IMR-90 (cell line): ENCODE measurements around the gene ALK.

Experiments
- CEBPB ChIP-seq: IDR thresholded peaks from 2 replicates; pipeline ENCODE4 v1.6.1; 2012; ENCODE audit warnings: low read depth, low read length, improper control_type of control experiment
- CHD1 ChIP-seq: IDR thresholded peaks from 2 replicates; pipeline ENCODE4 v1.6.1; 2012; ENCODE audit warnings: low read depth, low read length, improper control_type of control experiment
- FOS ChIP-seq: fragments of 150-350 bp; IDR thresholded peaks from 2 replicates; pipeline ENCODE4 v1.6.1; 2016; ENCODE audit warnings: low read depth, low read length
- MAFK ChIP-seq: IDR thresholded peaks from 2 replicates; pipeline ENCODE4 v1.6.1; 2012; ENCODE audit warnings: low read depth, low read length, improper control_type of control experiment
- MAZ ChIP-seq: IDR thresholded peaks from 2 replicates; pipeline ENCODE4 v1.6.1; 2012; ENCODE audit warnings: low read depth, mild to moderate bottlenecking, low read length, improper control_type of control experiment, moderate library complexity, borderline replicate concordance
- MXI1 ChIP-seq: IDR thresholded peaks from 2 replicates; pipeline ENCODE4 v1.6.1; 2012; ENCODE audit warnings: low read depth, mild to moderate bottlenecking, low read length, moderate library complexity, borderline replicate concordance
- POLR2A ChIP-seq: IDR thresholded peaks from 2 replicates; pipeline ENCODE4 v1.6.1; 2012; ENCODE audit warnings: mild to moderate bottlenecking, low read depth, low read length
- RAD21 ChIP-seq: IDR thresholded peaks from 2 replicates; pipeline ENCODE4 v1.6.1; 2012; ENCODE audit warnings: low read length, improper control_type of control experiment
- RFX5 ChIP-seq: IDR thresholded peaks from 2 replicates; pipeline ENCODE4 v1.8.0; 2012; ENCODE audit warnings: low read depth, mild to moderate bottlenecking, low read length, moderate library complexity
- SMC3 ChIP-seq: fragments of 150-350 bp; IDR thresholded peaks from 2 replicates; pipeline ENCODE4 v1.6.1; 2016; ENCODE audit warnings: low read depth, mild to moderate bottlenecking, antibody characterized with exemption, low read length, moderate library complexity
- TF ChIP-seq, protein P1 (sequence below): conservative IDR thresholded peaks from 2 replicates; pipeline ENCODE4 v1.5.1; 2012; ENCODE audit warnings: mild to moderate bottlenecking, low read depth, low read length, improper control_type of control experiment
- TF ChIP-seq, protein P2 (sequence below): fragments of 150-350 bp; IDR thresholded peaks from 2 replicates; pipeline ENCODE4 v1.6.1; 2017; ENCODE audit warnings: mild to moderate bottlenecking, antibody characterized with exemption, low read length, low read depth
- TF ChIP-seq, protein P3 (sequence below): fragments of 150-350 bp; IDR thresholded peaks from 2 replicates; pipeline ENCODE4 v1.6.1; 2016; ENCODE audit warnings: low read depth, mild to moderate bottlenecking, low read length, moderate library complexity, borderline replicate concordance

DNA sequence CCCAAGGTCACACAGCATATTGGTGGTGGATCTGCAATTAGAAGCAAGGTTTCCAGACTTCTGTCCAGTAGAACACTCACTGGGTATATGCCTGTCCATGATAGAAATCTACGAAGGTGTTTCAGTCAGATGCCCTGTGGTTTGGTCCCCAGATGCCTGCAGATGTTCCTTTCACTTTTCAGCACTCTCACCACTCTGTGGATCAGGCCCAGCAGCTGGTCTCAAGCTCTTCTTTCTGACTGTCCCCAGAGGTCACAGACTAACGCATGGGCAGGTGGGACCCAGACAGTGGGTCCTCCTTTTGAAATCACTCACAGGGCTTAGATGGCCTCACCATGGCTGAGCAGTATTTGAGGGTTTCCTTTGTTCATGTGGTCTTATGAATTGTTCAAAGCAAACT lies 376.5 kb downstream of the ALK start:
- TF ChIP-seq, protein P1, sequence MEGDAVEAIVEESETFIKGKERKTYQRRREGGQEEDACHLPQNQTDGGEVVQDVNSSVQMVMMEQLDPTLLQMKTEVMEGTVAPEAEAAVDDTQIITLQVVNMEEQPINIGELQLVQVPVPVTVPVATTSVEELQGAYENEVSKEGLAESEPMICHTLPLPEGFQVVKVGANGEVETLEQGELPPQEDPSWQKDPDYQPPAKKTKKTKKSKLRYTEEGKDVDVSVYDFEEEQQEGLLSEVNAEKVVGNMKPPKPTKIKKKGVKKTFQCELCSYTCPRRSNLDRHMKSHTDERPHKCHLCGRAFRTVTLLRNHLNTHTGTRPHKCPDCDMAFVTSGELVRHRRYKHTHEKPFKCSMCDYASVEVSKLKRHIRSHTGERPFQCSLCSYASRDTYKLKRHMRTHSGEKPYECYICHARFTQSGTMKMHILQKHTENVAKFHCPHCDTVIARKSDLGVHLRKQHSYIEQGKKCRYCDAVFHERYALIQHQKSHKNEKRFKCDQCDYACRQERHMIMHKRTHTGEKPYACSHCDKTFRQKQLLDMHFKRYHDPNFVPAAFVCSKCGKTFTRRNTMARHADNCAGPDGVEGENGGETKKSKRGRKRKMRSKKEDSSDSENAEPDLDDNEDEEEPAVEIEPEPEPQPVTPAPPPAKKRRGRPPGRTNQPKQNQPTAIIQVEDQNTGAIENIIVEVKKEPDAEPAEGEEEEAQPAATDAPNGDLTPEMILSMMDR = no peak
- TF ChIP-seq MXI1 (no peak), RAD21 (no peak), POLR2A (no peak), MAZ (no peak), SMC3 (no peak), MAFK (no peak), RFX5 (no peak), CEBPB (no peak), FOS (no peak), CHD1 (no peak)
- TF ChIP-seq, protein P2, sequence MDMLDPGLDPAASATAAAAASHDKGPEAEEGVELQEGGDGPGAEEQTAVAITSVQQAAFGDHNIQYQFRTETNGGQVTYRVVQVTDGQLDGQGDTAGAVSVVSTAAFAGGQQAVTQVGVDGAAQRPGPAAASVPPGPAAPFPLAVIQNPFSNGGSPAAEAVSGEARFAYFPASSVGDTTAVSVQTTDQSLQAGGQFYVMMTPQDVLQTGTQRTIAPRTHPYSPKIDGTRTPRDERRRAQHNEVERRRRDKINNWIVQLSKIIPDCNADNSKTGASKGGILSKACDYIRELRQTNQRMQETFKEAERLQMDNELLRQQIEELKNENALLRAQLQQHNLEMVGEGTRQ = no peak
- TF ChIP-seq, protein P3, sequence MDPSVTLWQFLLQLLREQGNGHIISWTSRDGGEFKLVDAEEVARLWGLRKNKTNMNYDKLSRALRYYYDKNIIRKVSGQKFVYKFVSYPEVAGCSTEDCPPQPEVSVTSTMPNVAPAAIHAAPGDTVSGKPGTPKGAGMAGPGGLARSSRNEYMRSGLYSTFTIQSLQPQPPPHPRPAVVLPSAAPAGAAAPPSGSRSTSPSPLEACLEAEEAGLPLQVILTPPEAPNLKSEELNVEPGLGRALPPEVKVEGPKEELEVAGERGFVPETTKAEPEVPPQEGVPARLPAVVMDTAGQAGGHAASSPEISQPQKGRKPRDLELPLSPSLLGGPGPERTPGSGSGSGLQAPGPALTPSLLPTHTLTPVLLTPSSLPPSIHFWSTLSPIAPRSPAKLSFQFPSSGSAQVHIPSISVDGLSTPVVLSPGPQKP = no peak
